Fibroblast of mammary gland (primary cell): Measurements from ENCODE around the gene FCMR.

Source experiments
- DNase-seq: peaks from one replicate; pipeline ENCODE4 v3.0.0-alpha.2; 2010; ENCODE audit warnings: low read depth
- H3K4me3 ChIP-seq: 2 replicates; pipeline ENCODE4 v1.5.1; 2011; ENCODE audit warnings: low read depth, mild to moderate bottlenecking, low read length, moderate library complexity; ENCODE audit not compliant: control insufficient read depth
- TF ChIP-seq, protein P1 (sequence below): conservative IDR thresholded peaks from 2 replicates; pipeline ENCODE4 v1.5.1; 2011; ENCODE audit warnings: low read depth, low read length, inconsistent platforms; ENCODE audit not compliant: control insufficient read depth, insufficient read depth

The FCMR gene

DNA sequence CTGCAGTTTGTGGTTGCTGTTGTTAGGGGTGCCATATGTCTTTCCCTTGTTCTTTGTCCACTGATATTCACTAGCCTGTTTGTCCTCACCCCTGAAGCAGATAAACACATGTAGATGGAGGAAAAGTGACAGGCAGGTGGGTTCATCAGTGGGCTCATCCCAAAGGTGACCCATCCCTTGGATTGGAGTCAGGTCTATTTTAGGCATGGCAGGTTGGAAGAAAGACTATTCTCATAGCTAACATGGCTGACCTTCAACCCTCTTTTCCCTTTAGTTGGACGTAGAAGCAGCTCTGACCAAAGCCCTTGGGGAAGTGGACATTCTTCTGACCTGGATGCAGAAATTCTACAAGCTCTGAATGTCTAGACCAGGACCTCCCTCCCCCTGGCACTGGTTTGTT lies 19.0 kb downstream of the FCMR start:
- TF ChIP-seq, protein P1, sequence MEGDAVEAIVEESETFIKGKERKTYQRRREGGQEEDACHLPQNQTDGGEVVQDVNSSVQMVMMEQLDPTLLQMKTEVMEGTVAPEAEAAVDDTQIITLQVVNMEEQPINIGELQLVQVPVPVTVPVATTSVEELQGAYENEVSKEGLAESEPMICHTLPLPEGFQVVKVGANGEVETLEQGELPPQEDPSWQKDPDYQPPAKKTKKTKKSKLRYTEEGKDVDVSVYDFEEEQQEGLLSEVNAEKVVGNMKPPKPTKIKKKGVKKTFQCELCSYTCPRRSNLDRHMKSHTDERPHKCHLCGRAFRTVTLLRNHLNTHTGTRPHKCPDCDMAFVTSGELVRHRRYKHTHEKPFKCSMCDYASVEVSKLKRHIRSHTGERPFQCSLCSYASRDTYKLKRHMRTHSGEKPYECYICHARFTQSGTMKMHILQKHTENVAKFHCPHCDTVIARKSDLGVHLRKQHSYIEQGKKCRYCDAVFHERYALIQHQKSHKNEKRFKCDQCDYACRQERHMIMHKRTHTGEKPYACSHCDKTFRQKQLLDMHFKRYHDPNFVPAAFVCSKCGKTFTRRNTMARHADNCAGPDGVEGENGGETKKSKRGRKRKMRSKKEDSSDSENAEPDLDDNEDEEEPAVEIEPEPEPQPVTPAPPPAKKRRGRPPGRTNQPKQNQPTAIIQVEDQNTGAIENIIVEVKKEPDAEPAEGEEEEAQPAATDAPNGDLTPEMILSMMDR: no peak
- DNase-seq: no peak
- H3K4me3 ChIP-seq: no peak overlapping the region

DNA sequence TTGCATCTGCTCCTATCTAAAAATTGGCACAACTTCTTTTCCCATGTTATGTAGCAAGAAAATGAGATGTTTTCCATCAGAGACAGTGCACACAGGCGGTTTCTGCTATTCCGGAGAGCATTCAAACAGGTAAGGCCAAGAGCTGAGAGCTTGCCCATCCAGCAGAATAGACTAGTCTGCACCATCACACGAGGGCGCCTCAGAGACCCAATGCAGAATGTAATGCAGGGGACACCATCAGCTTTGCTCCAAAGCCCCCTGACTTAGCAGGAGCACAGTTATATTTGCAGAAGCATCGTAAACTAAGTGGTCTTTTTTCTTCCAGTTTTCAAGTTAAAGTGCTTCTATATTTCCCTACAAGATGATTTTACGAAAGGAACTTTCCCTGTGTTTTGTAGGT lies 19.8 kb downstream of the FCMR start:
- TF ChIP-seq, protein P1: no peak
- H3K4me3 ChIP-seq: no peak overlapping the region
- no peak for DNase-seq

DNA sequence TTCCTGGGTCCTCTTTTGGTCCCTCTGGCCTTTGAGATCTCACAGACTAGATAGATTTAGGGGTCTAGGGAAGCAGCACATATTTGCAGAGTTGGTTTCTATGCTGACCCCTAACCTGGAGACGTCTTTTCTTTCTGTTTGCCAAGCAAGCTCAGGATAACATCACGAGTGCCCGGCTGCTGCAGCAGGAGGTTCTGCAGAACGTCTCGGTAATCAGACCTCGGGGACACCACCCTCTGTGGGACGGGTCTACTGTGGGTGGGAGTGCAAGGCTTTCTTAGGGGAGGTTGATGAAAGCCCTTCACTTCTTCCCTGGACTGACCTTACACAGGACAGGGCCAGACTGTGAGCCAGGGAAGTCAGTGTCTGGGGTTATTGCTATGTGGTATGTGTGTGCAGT lies 21.6 kb downstream of the FCMR start:
- TF ChIP-seq, protein P1: no peak
- H3K4me3 ChIP-seq: no peak overlapping the region
- no peak for DNase-seq

DNA sequence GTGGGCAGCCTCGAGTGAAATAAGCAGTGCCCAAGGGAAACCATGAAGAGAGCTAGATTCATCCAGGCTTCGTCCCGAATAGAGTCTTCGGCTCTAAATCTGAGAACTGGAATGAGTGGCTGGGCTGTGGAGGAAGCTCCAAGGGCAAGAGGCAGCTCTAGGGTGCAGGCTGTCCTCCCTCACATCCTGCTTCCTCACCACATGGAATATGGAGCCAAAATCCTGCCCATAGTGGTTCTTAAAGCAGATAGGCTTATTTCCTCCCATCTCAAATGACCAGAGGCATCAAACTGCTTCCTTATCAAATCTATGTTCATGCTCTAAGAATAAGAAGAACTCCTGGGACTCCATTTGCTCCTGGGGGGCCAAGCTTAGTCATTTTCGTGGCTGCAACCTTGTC lies 22.0 kb downstream of the FCMR start:
- H3K4me3 ChIP-seq: no peak overlapping the region
- no peak for DNase-seq
- TF ChIP-seq, protein P1: no peak

DNA sequence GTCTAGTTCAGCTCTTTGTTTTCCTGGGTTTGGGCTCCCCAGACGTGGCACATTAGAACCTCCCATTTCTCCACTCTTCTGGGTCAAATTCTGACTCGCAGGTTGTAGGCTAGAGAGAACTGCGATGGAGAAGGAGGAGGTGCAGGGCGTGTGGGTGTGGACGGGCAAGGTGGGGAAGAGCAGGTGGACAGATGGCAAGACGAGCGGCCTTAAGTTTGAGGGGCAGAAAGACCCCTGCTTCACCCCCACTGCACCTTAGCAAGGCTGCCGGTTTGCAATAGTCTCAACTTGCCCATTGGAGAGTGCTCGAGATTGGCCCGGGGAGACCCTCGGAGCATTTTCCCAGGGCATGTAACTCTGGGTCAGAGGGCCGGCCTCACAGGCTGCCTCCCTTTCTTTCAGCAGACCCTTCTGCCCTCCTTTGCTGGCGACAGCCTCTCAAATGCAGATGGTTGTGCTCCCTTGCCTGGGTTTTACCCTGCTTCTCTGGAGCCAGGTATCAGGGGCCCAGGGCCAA lies 22.8 kb downstream of the FCMR start:
- H3K4me3 ChIP-seq: no peak overlapping the region
- no peak for DNase-seq
- TF ChIP-seq, protein P1: no peak

DNA sequence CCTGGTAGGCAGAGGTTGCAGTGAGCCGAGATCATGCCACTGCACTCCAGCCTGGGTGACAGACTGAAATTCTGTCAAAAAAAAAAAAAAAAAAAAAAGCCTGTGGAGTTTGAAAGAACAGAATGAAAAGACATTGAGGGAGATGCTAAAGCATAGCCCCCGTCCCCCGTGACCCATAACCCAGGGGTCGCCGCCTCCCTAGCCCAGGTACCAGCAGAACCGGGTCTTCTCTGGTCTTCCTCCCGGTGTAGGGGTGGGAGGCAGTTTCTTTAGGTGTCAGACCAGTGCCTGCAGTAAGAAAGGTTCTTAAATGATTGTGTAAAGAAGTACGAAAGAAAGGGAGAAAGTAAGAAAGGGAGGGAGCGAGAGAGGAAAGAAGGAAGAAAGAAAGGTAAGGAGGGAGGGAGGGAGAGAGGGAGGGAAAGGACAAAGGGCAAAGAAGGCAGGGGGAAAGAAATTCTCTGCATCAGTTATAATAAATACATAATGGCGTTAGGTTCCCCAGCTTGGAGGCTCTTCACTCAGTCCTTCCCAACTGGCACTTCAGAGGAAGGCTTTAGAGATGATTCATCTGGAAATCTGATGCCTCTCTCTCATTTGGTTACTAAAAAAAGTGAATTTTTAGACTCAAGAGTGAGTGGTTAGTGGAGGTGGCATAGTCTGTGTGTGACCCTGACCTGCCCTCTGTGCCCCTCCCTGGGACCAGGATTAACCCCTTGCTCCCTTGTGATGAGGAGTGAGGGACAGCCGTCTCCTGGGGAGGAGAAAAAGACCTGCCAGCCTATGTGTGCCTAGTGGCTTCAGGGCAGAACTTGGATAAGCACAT lies 23.4 kb downstream of the FCMR start:
- TF ChIP-seq, protein P1: no peak
- no peak overlapping the region for H3K4me3 ChIP-seq
- peak; percentile 71 for DNase-seq

DNA sequence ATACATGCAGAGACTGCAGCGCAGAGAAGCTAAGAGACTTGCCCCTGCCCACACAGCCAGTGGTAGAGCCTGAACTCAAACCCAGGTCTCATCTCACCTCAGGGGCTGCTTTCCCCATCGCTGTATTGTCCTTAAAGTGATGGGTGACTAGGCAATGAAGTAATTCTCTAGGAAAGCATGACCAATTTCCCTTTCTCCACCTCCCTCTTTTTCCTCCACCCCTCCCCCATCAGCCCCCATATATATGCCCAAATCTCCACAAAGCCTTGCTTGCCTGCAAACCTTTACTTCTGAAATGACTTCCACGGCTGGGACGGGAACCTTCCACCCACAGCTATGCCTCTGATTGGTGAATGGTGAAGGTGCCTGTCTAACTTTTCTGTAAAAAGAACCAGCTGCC lies 24.6 kb downstream of the FCMR start, which contains the start of gene IL24:
TSS of gene IL24 (plus strand) at position 269 of the 400 bp plus-strand sequence. CDS start 390 bp downstream, outside the sequence.
- no peak within 1 kb of the TSS for H3K4me3 ChIP-seq
- DNase-seq: no peak
- TF ChIP-seq, protein P1: no peak
